ENCODE measurements around the gene NFE2.
"Not testable (repeated sequence)": the region's sequence is repeated elsewhere in the genome, so short reads cannot be mapped to it uniquely, and the experiment has no call there.

NFE2 gene

GRCh38 chr12:54330442-54330841 lies 29.6 kb upstream of the NFE2 start:
- no peak overlapping the region for H3K4me3 ChIP-seq (ENCODE audit: low read depth, low read length)
- CTCF ChIA-PET = interaction anchor here (0.7 to 4.7 kb wide), 4 partner anchors 13 to 116 kb away, joined by 3 to 26 read pairs (median 6); no protein-coding TSS in a partner anchor
- TF ChIP-seq CTCF (IDR thresholded peaks at IDR 0.05; ENCODE audit: insufficient read depth, low read length, missing control alignments) = no peak
- no peak for DNase-seq (ENCODE audit: low read depth, low spot score)
- POLR2A ChIA-PET = no interaction called here

- CTCF ChIA-PET = interaction anchor here (0.7 to 6.9 kb wide), 4 partner anchors 6 to 115 kb away, joined by 3 to 91 read pairs (median 14); no protein-coding TSS in a partner anchor
- POLR2A ChIA-PET = no interaction called here
- H3K4me3 ChIP-seq (ENCODE audit: low read depth, low read length) = no peak overlapping the region
- DNase-seq (ENCODE audit: low read depth, low spot score) = no peak
- no peak for TF ChIP-seq CTCF (IDR thresholded peaks at IDR 0.05; ENCODE audit: insufficient read depth, low read length, missing control alignments)
These were observed 28.9 kb upstream of the NFE2 start for GRCh38 chr12:54329759-54330158.

GRCh38 chr12:54328595-54329337 lies 28.0 kb upstream of the NFE2 start:
- CTCF ChIA-PET = interaction anchor here (0.7 to 6.9 kb wide), 5 partner anchors 7 to 114 kb away, joined by 3 to 91 read pairs (median 3); no protein-coding TSS in a partner anchor
- TF ChIP-seq CTCF (IDR thresholded peaks at IDR 0.05; ENCODE audit: insufficient read depth, low read length, missing control alignments) = no peak
- POLR2A ChIA-PET = interaction anchor here (0.9 kb wide), 1 partner anchor 49 kb away, joined by 4 read pairs; the partner anchor contains the start of genes CBX5 and HNRNPA1
- H3K4me3 ChIP-seq (ENCODE audit: low read depth, low read length) = no peak overlapping the region
- DNase-seq (ENCODE audit: low read depth, low spot score) = no peak

- ChIA-PET POLR2A (interaction anchor here (0.8 to 1.4 kb wide), 7 partner anchors 10 to 53 kb away, joined by 3 to 10 read pairs (median 4); partner anchors contain the start of genes CBX5 and HNRNPA1), CTCF (interaction anchor here (0.5 to 6.9 kb wide), 43 partner anchors 11 to 117 kb away, joined by 3 to 91 read pairs (median 6); partner anchors contain the start of gene NFE2)
- DNase-seq (ENCODE audit: low read depth, low spot score) = not testable (repeated sequence)
- peak overlapping the region; percentile 96 for H3K4me3 ChIP-seq (ENCODE audit: low read depth, low read length)
These were observed 24.8 kb upstream of the NFE2 start for GRCh38 chr12:54325442-54326109.

GRCh38 chr12:54324617-54325441 lies 24.0 kb upstream of the NFE2 start, which contains the start of gene COPZ1:
Gene COPZ1 (plus strand): TSS chr12:54325131. CDS start chr12:54325164, 33 bp downstream.
- H3K4me3 ChIP-seq (ENCODE audit: low read depth, low read length) = peak within 1 kb of the TSS; percentile 96
- POLR2A ChIA-PET = interaction anchor here (0.8 to 1.4 kb wide), 7 partner anchors 11 to 54 kb away, joined by 3 to 10 read pairs (median 4); partner anchors contain the start of genes CBX5 and HNRNPA1
- peak; percentile 100 for DNase-seq (ENCODE audit: low read depth, low spot score)
- CTCF ChIA-PET = interaction anchor here (0.5 to 6.9 kb wide), 45 partner anchors 11 to 298 kb away, joined by 3 to 91 read pairs (median 6); partner anchors contain the start of gene NFE2
- TF ChIP-seq CTCF (IDR thresholded peaks at IDR 0.05; ENCODE audit: insufficient read depth, low read length, missing control alignments) = peak; percentile 83

- no peak for TF ChIP-seq CTCF (IDR thresholded peaks at IDR 0.05; ENCODE audit: insufficient read depth, low read length, missing control alignments)
- POLR2A ChIA-PET = no interaction called here
- DNase-seq (ENCODE audit: low read depth, low spot score) = no peak
- no peak overlapping the region for H3K4me3 ChIP-seq (ENCODE audit: low read depth, low read length)
- CTCF ChIA-PET = interaction anchor here (1.0 to 4.5 kb wide), 8 partner anchors 9 to 336 kb away, joined by 3 to 24 read pairs (median 4); partner anchors contain the start of gene HOXC10
These were observed 20.5 kb upstream of the NFE2 start for GRCh38 chr12:54321363-54321762.

GRCh38 chr12:54312309-54312708 lies 11.5 kb upstream of the NFE2 start:
- H3K4me3 ChIP-seq (ENCODE audit: low read depth, low read length); DNase-seq (ENCODE audit: low read depth, low spot score); POLR2A ChIA-PET: not testable (repeated sequence)
- CTCF ChIA-PET = interaction anchor here (0.8 to 4.0 kb wide), 3 partner anchors 9 to 12 kb away, joined by 3 to 24 read pairs (median 7); partner anchors contain the start of gene COPZ1
